ENCODE data around the gene GSTA1.
"Not testable (repeated sequence)": the region's sequence is repeated elsewhere in the genome, so short reads cannot be mapped to it uniquely, and the experiment has no call there.

The GSTA1 gene

GRCh38 chr6:52753137-52753536 is 50.5 kb downstream of the GSTA1 start:
- H3K4me3 ChIP-seq (ENCODE audit: extremely low read depth, insufficient read depth, low read length, poor library complexity, severe bottlenecking); H3K4me1 ChIP-seq (ENCODE audit: control insufficient read depth, insufficient read depth, low read length, poor library complexity, severe bottlenecking); H3K27ac ChIP-seq (ENCODE audit: low read depth, low read length, severe bottlenecking); H3K9me3 ChIP-seq (ENCODE audit: control insufficient read depth, low read length); H3K36me3 ChIP-seq (ENCODE audit: control insufficient read depth, insufficient read depth, low read length): not testable (repeated sequence)
- WGBS, 2 experiments (ENCODE audit: insufficient coverage in 2 of 2): 89 to 100% methylated on average over 2 of the region's 2 CpGs

- no peaks in the 10 kb centered on the region for H3K4me1 ChIP-seq (ENCODE audit: control insufficient read depth, insufficient read depth, low read length, poor library complexity, severe bottlenecking)
- H3K9me3 ChIP-seq (ENCODE audit: control insufficient read depth, low read length): no peaks in the 10 kb centered on the region
- no peak overlapping the region for H3K4me3 ChIP-seq (ENCODE audit: extremely low read depth, insufficient read depth, low read length, poor library complexity, severe bottlenecking)
- no peak overlapping the region for H3K27ac ChIP-seq (ENCODE audit: low read depth, low read length, severe bottlenecking)
- H3K36me3 ChIP-seq (ENCODE audit: control insufficient read depth, insufficient read depth, low read length): no peaks in the 10 kb centered on the region
Measured at GRCh38 chr6:52752310-52752709, 51.3 kb downstream of the GSTA1 start.

- no peak overlapping the region for H3K27ac ChIP-seq (ENCODE audit: low read depth, low read length, severe bottlenecking)
- H3K4me3 ChIP-seq (ENCODE audit: extremely low read depth, insufficient read depth, low read length, poor library complexity, severe bottlenecking): no peak overlapping the region
- no CpG with 5 or more reads among the region's 2 CpGs for WGBS, 2 experiments (ENCODE audit: insufficient coverage in 2 of 2)
- no peaks in the 10 kb centered on the region for H3K36me3 ChIP-seq (ENCODE audit: control insufficient read depth, insufficient read depth, low read length)
- H3K4me1 ChIP-seq (ENCODE audit: control insufficient read depth, insufficient read depth, low read length, poor library complexity, severe bottlenecking): peaks cover 5% of the 10 kb centered on the region
- no peaks in the 10 kb centered on the region for H3K9me3 ChIP-seq (ENCODE audit: control insufficient read depth, low read length)
Measured at GRCh38 chr6:52749556-52750152, 54.0 kb downstream of the GSTA1 start.

GRCh38 chr6:52747301-52747700 is 56.3 kb downstream of the GSTA1 start:
- not testable (repeated sequence) for H3K27ac ChIP-seq (ENCODE audit: low read depth, low read length, severe bottlenecking); H3K4me3 ChIP-seq (ENCODE audit: extremely low read depth, insufficient read depth, low read length, poor library complexity, severe bottlenecking); H3K4me1 ChIP-seq (ENCODE audit: control insufficient read depth, insufficient read depth, low read length, poor library complexity, severe bottlenecking); H3K9me3 ChIP-seq (ENCODE audit: control insufficient read depth, low read length); H3K36me3 ChIP-seq (ENCODE audit: control insufficient read depth, insufficient read depth, low read length)
- WGBS, 2 experiments (ENCODE audit: insufficient coverage in 2 of 2): 70 to 76% methylated on average over 2 to 3 of the region's 3 CpGs

GRCh38 chr6:52746213-52746612 is 57.4 kb downstream of the GSTA1 start:
- no peaks in the 10 kb centered on the region for H3K9me3 ChIP-seq (ENCODE audit: control insufficient read depth, low read length)
- no peak overlapping the region for H3K4me3 ChIP-seq (ENCODE audit: extremely low read depth, insufficient read depth, low read length, poor library complexity, severe bottlenecking)
- no peaks in the 10 kb centered on the region for H3K36me3 ChIP-seq (ENCODE audit: control insufficient read depth, insufficient read depth, low read length)
- peaks cover 5% of the 10 kb centered on the region for H3K4me1 ChIP-seq (ENCODE audit: control insufficient read depth, insufficient read depth, low read length, poor library complexity, severe bottlenecking)
- no peak overlapping the region for H3K27ac ChIP-seq (ENCODE audit: low read depth, low read length, severe bottlenecking)
- 90 to 93% methylated on average over 2 to 4 of the region's 4 CpGs for WGBS, 2 experiments (ENCODE audit: insufficient coverage in 2 of 2)

- no peak overlapping the region for H3K4me3 ChIP-seq (ENCODE audit: extremely low read depth, insufficient read depth, low read length, poor library complexity, severe bottlenecking)
- no peaks in the 10 kb centered on the region for H3K9me3 ChIP-seq (ENCODE audit: control insufficient read depth, low read length)
- H3K36me3 ChIP-seq (ENCODE audit: control insufficient read depth, insufficient read depth, low read length): no peaks in the 10 kb centered on the region
- WGBS, 2 experiments (ENCODE audit: insufficient coverage in 2 of 2): no CpG with 5 or more reads among the region's 1 CpG
- no peak overlapping the region for H3K27ac ChIP-seq (ENCODE audit: low read depth, low read length, severe bottlenecking)
- H3K4me1 ChIP-seq (ENCODE audit: control insufficient read depth, insufficient read depth, low read length, poor library complexity, severe bottlenecking): peaks cover 5% of the 10 kb centered on the region
Measured at GRCh38 chr6:52745764-52746201, 57.8 kb downstream of the GSTA1 start.

- Histone ChIP-seq H3K4me3 (ENCODE audit: extremely low read depth, insufficient read depth, low read length, poor library complexity, severe bottlenecking) (no peak overlapping the region), H3K4me1 (ENCODE audit: control insufficient read depth, insufficient read depth, low read length, poor library complexity, severe bottlenecking) (peaks cover under 1% of the 10 kb centered on the region), H3K9me3 (ENCODE audit: control insufficient read depth, low read length) (no peaks in the 10 kb centered on the region), H3K27ac (ENCODE audit: low read depth, low read length, severe bottlenecking) (no peak overlapping the region), H3K36me3 (ENCODE audit: control insufficient read depth, insufficient read depth, low read length) (no peaks in the 10 kb centered on the region)
- WGBS, 2 experiments (ENCODE audit: insufficient coverage in 2 of 2): 100% methylated on average over 1 of the region's 1 CpG; no CpG with 5 or more reads in 1 of the 2 experiments
Measured at GRCh38 chr6:52741872-52742271, 61.7 kb downstream of the GSTA1 start.
